HEK293T (cell line): ENCODE results near the gene RPP30.
A peak's percentile ranks its signal among the peaks of the same experiment; 100 is the strongest.
"Not testable (repeated sequence)": the region's sequence is repeated elsewhere in the genome, so short reads cannot be mapped to it uniquely, and the experiment has no call there.

ENCODE experiments used
- CTCF ChIA-PET: fragments of 350-600 bp; formaldehyde crosslinking; extraction: SDS; loops from one replicate; lab custom pipeline; 2021; ENCODE audit warnings: antibody characterized with exemption, inconsistent platforms; lab: Yijun Ruan, JAX
- POLR2A ChIA-PET: fragments of 350-600 bp; formaldehyde crosslinking; extraction: SDS; loops from one replicate; lab custom pipeline; 2020; ENCODE audit warnings: antibody characterized with exemption, inconsistent platforms; lab: Yijun Ruan, JAX
- DNase-seq: peaks from one replicate; pipeline ENCODE4 v3.0.0; 2012; ENCODE audit warnings: mixed read lengths; ENCODE audit errors: extremely low spot score
- ARNT ChIP-seq: fragments of 450-650 bp; IDR thresholded peaks from 2 replicates; pipeline ENCODE4 v1.6.1; 2017; ENCODE audit warnings: mild to moderate bottlenecking
- BHLHE40 ChIP-seq: fragments of 450-650 bp; IDR thresholded peaks from 2 replicates; pipeline ENCODE4 v1.6.1; 2016; ENCODE audit warnings: mild to moderate bottlenecking, moderate library complexity, borderline replicate concordance
- CTBP1 ChIP-seq: fragments of 450-650 bp; IDR thresholded peaks from 2 replicates; pipeline ENCODE4 v1.6.1; 2016; ENCODE audit warnings: borderline replicate concordance
- ELF4 ChIP-seq: fragments of 450-650 bp; IDR thresholded peaks from 2 replicates; pipeline ENCODE4 v1.6.1; 2017; ENCODE audit warnings: antibody characterized with exemption
- FOXA1 ChIP-seq: fragments of 450-650 bp; IDR thresholded peaks from 2 replicates; pipeline ENCODE4 v1.6.1; 2016; ENCODE audit warnings: mild to moderate bottlenecking
- FOXK2 ChIP-seq: fragments of 450-650 bp; IDR thresholded peaks from 2 replicates; pipeline ENCODE4 v1.6.1; 2016; ENCODE audit warnings: mild to moderate bottlenecking
- FOXM1 ChIP-seq: fragments of 450-650 bp; IDR thresholded peaks from 2 replicates; pipeline ENCODE4 v1.6.1; 2017; ENCODE audit warnings: mild to moderate bottlenecking, borderline replicate concordance
- HDGF ChIP-seq: fragments of 450-650 bp; IDR thresholded peaks from 2 replicates; pipeline ENCODE4 v1.6.1; 2017; ENCODE audit warnings: antibody characterized with exemption, borderline replicate concordance
- L3MBTL2 ChIP-seq: fragments of 450-650 bp; conservative IDR thresholded peaks from 2 replicates; pipeline ENCODE4 v1.6.1; 2016; ENCODE audit warnings: mild to moderate bottlenecking
- LEF1 ChIP-seq: fragments of 450-650 bp; IDR thresholded peaks from 2 replicates; pipeline ENCODE4 v1.6.1; 2017; ENCODE audit warnings: mild to moderate bottlenecking, borderline replicate concordance
- NFRKB ChIP-seq: fragments of 450-650 bp; IDR thresholded peaks from 2 replicates; pipeline ENCODE4 v1.6.1; 2016; ENCODE audit warnings: mild to moderate bottlenecking, moderate library complexity
- SP1 ChIP-seq: fragments of 450-650 bp; IDR thresholded peaks from 2 replicates; pipeline ENCODE4 v1.6.1; 2017
- SUZ12 ChIP-seq: fragments of 450-650 bp; IDR thresholded peaks from 2 replicates; pipeline ENCODE4 v1.6.1; 2016; ENCODE audit warnings: mild to moderate bottlenecking
- TARDBP ChIP-seq: fragments of 450-650 bp; IDR thresholded peaks from 2 replicates; pipeline ENCODE4 v1.6.1; 2016
- ZNF384 ChIP-seq: fragments of 450-650 bp; IDR thresholded peaks from 2 replicates; pipeline ENCODE4 v1.6.1; 2016
- TF ChIP-seq, protein P1 (sequence below): fragments of 450-650 bp; IDR thresholded peaks from 2 replicates; pipeline ENCODE4 v1.6.1; 2016

The RPP30 gene

DNA sequence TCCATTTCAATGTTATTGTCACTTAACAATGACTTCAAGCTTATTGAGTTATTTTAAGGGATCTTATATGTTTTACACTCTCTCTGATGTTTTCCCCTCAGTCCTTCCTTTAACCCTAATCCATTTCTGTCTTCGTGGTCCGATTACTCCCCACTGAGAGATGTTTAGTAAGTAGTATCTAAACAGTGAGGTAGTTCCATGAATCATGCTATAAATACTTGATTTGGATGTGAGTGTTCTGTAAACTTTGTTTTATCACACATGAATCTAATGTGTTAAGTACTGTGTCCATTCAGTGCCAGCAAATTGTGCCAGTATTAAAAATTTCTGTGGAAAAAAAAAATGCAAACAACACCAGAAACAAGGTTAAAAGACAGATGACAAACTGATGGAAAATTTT is 18.6 kb downstream of the RPP30 start:
- no peak for TF ChIP-seq HDGF
- no peak for TF ChIP-seq NFRKB
- TF ChIP-seq BHLHE40 = no peak
- TF ChIP-seq, protein P1, sequence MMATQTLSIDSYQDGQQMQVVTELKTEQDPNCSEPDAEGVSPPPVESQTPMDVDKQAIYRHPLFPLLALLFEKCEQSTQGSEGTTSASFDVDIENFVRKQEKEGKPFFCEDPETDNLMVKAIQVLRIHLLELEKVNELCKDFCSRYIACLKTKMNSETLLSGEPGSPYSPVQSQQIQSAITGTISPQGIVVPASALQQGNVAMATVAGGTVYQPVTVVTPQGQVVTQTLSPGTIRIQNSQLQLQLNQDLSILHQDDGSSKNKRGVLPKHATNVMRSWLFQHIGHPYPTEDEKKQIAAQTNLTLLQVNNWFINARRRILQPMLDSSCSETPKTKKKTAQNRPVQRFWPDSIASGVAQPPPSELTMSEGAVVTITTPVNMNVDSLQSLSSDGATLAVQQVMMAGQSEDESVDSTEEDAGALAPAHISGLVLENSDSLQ = no peak
- no peak for TF ChIP-seq LEF1
- TF ChIP-seq SP1 = no peak
- TF ChIP-seq ARNT = no peak
- TF ChIP-seq SUZ12 = no peak
- ChIA-PET CTCF (no interaction called here), POLR2A (no interaction called here)
- DNase-seq = no peak

DNA sequence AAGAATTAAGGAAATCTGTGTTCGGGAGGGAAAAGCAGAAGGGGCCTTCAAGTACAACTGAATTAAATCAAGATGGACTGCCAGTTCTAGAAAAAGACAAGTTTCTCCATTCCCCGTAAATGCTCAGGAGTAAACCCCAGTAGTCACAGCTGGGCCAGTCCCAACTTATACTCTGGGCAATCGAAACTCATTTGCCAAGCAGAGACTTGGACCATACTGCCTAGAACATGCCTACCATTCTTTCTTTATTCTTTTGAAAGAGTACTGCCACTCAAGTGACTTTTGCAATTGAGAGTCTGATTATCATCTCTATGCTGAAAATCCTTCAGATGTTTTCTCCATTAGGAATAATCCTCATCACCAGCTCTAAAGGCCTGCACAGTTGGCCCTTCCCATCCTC is 21.4 kb downstream of the RPP30 start:
- CTCF ChIA-PET = no interaction called here
- DNase-seq = no peak
- TF ChIP-seq CTBP1 (no peak), LEF1 (no peak), ELF4 (no peak), FOXA1 (no peak), NFRKB (no peak), ZNF384 (no peak)
- POLR2A ChIA-PET = no interaction called here

- DNase-seq, POLR2A ChIA-PET, CTCF ChIA-PET: not testable (repeated sequence)
These were observed 25.1 kb downstream of the RPP30 start for GRCh38 chr10:90896916-90897315.

- CTCF ChIA-PET = no interaction called here
- no peak for TF ChIP-seq ELF4
- no peak for TF ChIP-seq ZNF384
- no peak for TF ChIP-seq L3MBTL2
- no peak for TF ChIP-seq BHLHE40
- TF ChIP-seq FOXK2 = no peak
- TF ChIP-seq, protein P1 = no peak
These were observed 34.2 kb downstream of the RPP30 start for GRCh38 chr10:90905925-90906324.

GRCh38 chr10:90906596-90906995 is 34.8 kb downstream of the RPP30 start:
- no peak for TF ChIP-seq L3MBTL2
- TF ChIP-seq FOXM1 = no peak
- TF ChIP-seq ARNT = no peak
- no peak for TF ChIP-seq TARDBP
- no peak for TF ChIP-seq BHLHE40
- no peak for TF ChIP-seq ELF4
- no peak for TF ChIP-seq NFRKB
- no peak for TF ChIP-seq FOXA1
- TF ChIP-seq, protein P1 = no peak
- no peak for TF ChIP-seq HDGF
- TF ChIP-seq FOXK2 = no peak
- no peak for TF ChIP-seq CTBP1
- no peak for TF ChIP-seq ZNF384
- DNase-seq = no peak
- ChIA-PET POLR2A (no interaction called here), CTCF (no interaction called here)

More at GRCh38 chr10:90905925-90906324, 34.2 kb downstream of the RPP30 start:
- POLR2A ChIA-PET = no interaction called here
- no peak for DNase-seq

- TF ChIP-seq ZNF384 (no peak), NFRKB (no peak), FOXM1 (no peak), CTBP1 (no peak), FOXK2 (no peak), SP1 (no peak)
- TF ChIP-seq, protein P1 = no peak
- DNase-seq = peak; percentile 68
- ChIA-PET CTCF (interaction anchor here (0.6 to 2.8 kb wide), 11 partner anchors 8 to 1001 kb away, joined by 3 to 12 read pairs (median 4); partner anchors contain the start of gene ANKRD1), POLR2A (interaction anchor here (0.9 to 1.2 kb wide), 2 partner anchors 55 to 58 kb away, joined by 3 to 6 read pairs; no protein-coding TSS in a partner anchor)
These were observed 39.6 kb downstream of the RPP30 start for GRCh38 chr10:90911133-90912051.
